DOHH2 (cell line): ENCODE data around the gene PGAP3.

ENCODE experiments used
- CTCF ChIP-seq: fragments of 200-600 bp; sonication (generic); IDR thresholded peaks from one replicate; pipeline ENCODE4 v1.5.1; 2014; ENCODE audit warnings: antibody characterized with exemption, mild to moderate bottlenecking, low read depth, low read length; ENCODE audit not compliant: poor library complexity, severe bottlenecking
- EZH2phosphoT487 ChIP-seq: fragments of 200-600 bp; sonication (generic); IDR thresholded peaks from 2 replicates; pipeline ENCODE4 v1.6.1; 2017; ENCODE audit warnings: borderline replicate concordance, mild to moderate bottlenecking, antibody characterized with exemption, low read length, moderate library complexity, mixed read lengths

GRCh38 chr17:39705786-39706348, 18.0 kb upstream of the PGAP3 start:
- TF ChIP-seq CTCF (no peak), EZH2phosphoT487 (no peak)
